GM06990 (cell line): ENCODE data around the gene CNGA1.
"Not testable (repeated sequence)": the region's sequence is repeated elsewhere in the genome, so short reads cannot be mapped to it uniquely, and the experiment has no call there.

Source experiments
- DNase-seq: peaks from one replicate; pipeline ENCODE4 v3.0.0-alpha.2; 2011; ENCODE audit not compliant: insufficient read length; ENCODE audit errors: extremely low read depth
- H3K27me3 ChIP-seq: replicated peaks from 2 replicates; pipeline ENCODE4 v1.6.0; 2011; ENCODE audit warnings: low read length; ENCODE audit not compliant: control insufficient read depth, insufficient read depth
- H3K36me3 ChIP-seq: 2 replicates; pipeline ENCODE4 v1.5.1; 2011; ENCODE audit warnings: low read length; ENCODE audit not compliant: control insufficient read depth, insufficient read depth
- H3K4me3 ChIP-seq: replicated peaks from 2 replicates; pipeline ENCODE4 v1.5.1; 2011; ENCODE audit warnings: low read depth, mild to moderate bottlenecking, control low read depth, low read length
- TF ChIP-seq, protein P1 (sequence below): IDR thresholded peaks from 2 replicates; pipeline ENCODE4 v1.5.1; 2011; ENCODE audit warnings: low read length, control low read depth, mild to moderate bottlenecking, inconsistent platforms; ENCODE audit not compliant: insufficient read depth, poor library complexity, severe bottlenecking

CNGA1 gene

GRCh38 chr4:48018112-48018511, 1.6 kb upstream of the CNGA1 start:
- no peaks in the 10 kb centered on the region for H3K36me3 ChIP-seq
- no peak overlapping the region for H3K4me3 ChIP-seq
- TF ChIP-seq, protein P1, sequence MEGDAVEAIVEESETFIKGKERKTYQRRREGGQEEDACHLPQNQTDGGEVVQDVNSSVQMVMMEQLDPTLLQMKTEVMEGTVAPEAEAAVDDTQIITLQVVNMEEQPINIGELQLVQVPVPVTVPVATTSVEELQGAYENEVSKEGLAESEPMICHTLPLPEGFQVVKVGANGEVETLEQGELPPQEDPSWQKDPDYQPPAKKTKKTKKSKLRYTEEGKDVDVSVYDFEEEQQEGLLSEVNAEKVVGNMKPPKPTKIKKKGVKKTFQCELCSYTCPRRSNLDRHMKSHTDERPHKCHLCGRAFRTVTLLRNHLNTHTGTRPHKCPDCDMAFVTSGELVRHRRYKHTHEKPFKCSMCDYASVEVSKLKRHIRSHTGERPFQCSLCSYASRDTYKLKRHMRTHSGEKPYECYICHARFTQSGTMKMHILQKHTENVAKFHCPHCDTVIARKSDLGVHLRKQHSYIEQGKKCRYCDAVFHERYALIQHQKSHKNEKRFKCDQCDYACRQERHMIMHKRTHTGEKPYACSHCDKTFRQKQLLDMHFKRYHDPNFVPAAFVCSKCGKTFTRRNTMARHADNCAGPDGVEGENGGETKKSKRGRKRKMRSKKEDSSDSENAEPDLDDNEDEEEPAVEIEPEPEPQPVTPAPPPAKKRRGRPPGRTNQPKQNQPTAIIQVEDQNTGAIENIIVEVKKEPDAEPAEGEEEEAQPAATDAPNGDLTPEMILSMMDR = no peak
- no peaks in the 10 kb centered on the region for H3K27me3 ChIP-seq
- DNase-seq = no peak

GRCh38 chr4:48017108-48017571, 659 bp upstream of the CNGA1 start:
- no peaks in the 10 kb centered on the region for H3K27me3 ChIP-seq
- H3K36me3 ChIP-seq = no peaks in the 10 kb centered on the region
- peak; percentile 43 for DNase-seq
- H3K4me3 ChIP-seq = peak overlapping the region; percentile 63
- TF ChIP-seq, protein P1 = no peak

DNA sequence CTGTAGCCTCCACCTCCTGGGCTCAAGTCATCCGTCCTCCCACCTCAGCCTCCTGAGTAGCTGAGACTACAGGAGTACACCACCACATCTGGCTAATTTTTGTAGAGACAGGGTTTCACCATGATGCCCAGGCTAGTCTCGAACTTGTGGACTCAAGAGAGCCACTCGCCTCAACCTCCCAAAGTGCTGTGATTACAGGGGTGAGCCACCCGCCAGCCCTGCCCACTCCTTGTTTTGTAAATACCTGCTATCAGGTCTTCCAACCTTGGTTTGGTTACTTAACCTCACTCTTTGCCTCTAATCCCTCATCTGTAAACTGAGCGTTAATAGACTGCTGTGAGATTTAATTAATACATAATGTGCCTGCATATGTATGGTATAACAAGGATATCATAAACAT, 803 bp downstream of the CNGA1 start:
- no peak overlapping the region for H3K4me3 ChIP-seq
- TF ChIP-seq, protein P1 = no peak
- DNase-seq = no peak
- H3K36me3 ChIP-seq = no peaks in the 10 kb centered on the region
- H3K27me3 ChIP-seq = no peaks in the 10 kb centered on the region

- DNase-seq = no peak
- no peaks in the 10 kb centered on the region for H3K27me3 ChIP-seq
- no peak overlapping the region for H3K4me3 ChIP-seq
- TF ChIP-seq, protein P1 = no peak
- H3K36me3 ChIP-seq = no peaks in the 10 kb centered on the region
Observed at GRCh38 chr4:48015216-48015615, 1.3 kb downstream of the CNGA1 start.

DNA sequence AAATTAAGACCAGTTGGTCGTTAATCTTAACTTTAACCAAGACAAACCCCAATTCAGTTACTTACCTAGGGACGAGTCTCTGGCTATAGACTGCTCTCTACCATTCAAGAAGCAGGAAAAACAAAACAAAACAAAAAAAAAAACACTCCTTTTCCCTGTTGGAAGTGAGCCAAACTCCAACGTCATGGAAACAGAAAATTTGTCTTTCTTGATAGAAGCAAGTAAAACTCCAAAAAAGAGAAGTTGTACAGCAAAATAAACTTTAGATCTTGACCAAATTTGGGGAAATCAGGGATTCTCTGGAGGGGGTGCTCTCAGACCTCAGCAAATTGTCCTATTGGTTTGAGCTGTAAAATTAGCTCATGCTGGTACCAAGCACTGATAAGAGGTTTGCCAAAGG, 3.7 kb downstream of the CNGA1 start:
- H3K36me3 ChIP-seq = no peaks in the 10 kb centered on the region
- TF ChIP-seq, protein P1 = no peak
- no peak for DNase-seq
- H3K27me3 ChIP-seq = no peaks in the 10 kb centered on the region
- H3K4me3 ChIP-seq = no peak overlapping the region

- DNase-seq = no peak
- no peaks in the 10 kb centered on the region for H3K27me3 ChIP-seq
- H3K36me3 ChIP-seq = no peaks in the 10 kb centered on the region
- TF ChIP-seq, protein P1 = no peak
- no peak overlapping the region for H3K4me3 ChIP-seq
Observed at GRCh38 chr4:48011722-48012121, 4.8 kb downstream of the CNGA1 start.

- DNase-seq, H3K4me3 ChIP-seq, H3K36me3 ChIP-seq, H3K27me3 ChIP-seq: not testable (repeated sequence)
Observed at GRCh38 chr4:48010906-48011305, 5.6 kb downstream of the CNGA1 start.
